Neural progenitor cell (in vitro differentiated cells): ENCODE data around the gene LSM10.

ENCODE experiments used
- CTCF ChIP-seq: fragments of 200-600 bp; sonication (generic); IDR thresholded peaks from 2 replicates; pipeline ENCODE4 v1.5.1; 2017; ENCODE audit warnings: antibody characterized with exemption, mild to moderate bottlenecking
- EZH2phosphoT487 ChIP-seq: fragments of 200-600 bp; sonication (generic); IDR thresholded peaks from 2 replicates; pipeline ENCODE4 v1.6.1; 2017; ENCODE audit warnings: antibody characterized with exemption

DNA sequence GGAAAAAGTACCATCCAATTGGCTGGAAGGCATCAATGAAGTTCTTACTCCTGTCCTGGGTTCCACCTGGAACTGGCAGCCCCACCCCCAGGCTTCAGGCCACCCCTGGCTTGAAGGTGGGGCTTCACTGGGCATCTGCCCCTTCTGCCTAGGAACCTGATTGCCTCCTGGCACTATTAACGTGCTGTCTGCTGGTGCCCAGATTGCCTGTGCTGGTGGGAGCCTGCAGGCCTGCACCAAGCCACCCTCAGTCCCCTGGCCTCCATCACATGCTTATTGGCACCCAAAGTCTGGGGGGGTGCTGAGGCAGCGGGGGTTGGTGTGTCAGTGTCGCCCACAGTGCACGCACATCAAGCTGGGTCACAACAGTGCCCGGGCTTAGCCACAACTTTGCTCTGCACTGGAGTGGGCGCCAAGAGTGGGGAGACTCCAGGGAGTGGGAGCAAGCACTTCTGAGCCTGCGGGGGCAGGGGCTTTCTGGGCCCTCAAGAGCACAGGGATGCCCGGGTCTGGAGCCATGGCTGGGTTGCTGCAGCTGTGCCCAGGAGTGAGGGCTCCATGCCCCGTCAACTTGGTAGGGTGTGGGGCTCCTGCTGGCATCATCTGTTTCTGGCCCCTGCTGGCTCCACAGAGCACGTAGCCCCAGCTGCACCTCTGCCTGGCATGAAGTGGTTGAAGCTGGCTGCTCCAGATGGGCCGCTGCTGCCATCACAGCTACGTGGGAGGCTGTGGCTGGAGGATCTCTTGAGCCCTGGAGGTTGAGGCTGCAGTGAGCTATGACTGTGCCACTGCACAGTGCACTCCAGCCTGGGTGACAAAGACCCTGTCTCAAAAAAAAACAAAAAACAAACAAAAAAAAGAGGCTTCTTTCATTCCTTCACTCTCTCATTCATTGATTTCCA, 4.1 kb upstream of the LSM10 start:
- TF ChIP-seq CTCF (no peak), EZH2phosphoT487 (no peak)
